Mammary epithelial cell (primary cell): ENCODE measurements around the gene PIGP.

Experiments
- CTCF ChIP-seq, 2 donors: IDR thresholded peaks in 1 of 2; conservative IDR thresholded peaks in 1 of 2; 2 replicates each; pipeline ENCODE4 v1.5.1; 2011 to 2012; ENCODE audit warnings: inconsistent platforms in 2 of 2, low read length in 2 of 2, mild to moderate bottlenecking in 2 of 2, control low read depth in 1 of 2, low read depth in 1 of 2; ENCODE audit not compliant: insufficient read depth in 1 of 2; ENCODE audit errors: extremely low read depth in 1 of 2
- EZH2 ChIP-seq: IDR thresholded peaks from 2 replicates; pipeline ENCODE4 v1.6.1; 2012; ENCODE audit warnings: low read length, inconsistent platforms, borderline replicate concordance

- TF ChIP-seq CTCF (conservative IDR thresholded peaks at IDR 0.05 in 1 of 2, IDR thresholded peaks at IDR 0.05 in 1 of 2; ENCODE audit: extremely low read depth in 1 of 2, insufficient read depth in 1 of 2, low read depth in 1 of 2, low read length in 2 of 2): no peak
- TF ChIP-seq EZH2: no peak
Observed at GRCh38 chr21:37057614-37058013, 15.3 kb downstream of the PIGP start.
